Measurements from ENCODE around the gene PDZRN3. TPM values are rescaled to one million over a fixed set of nuclear protein-coding genes. Genes with fewer than 3 reads are reported as not detected.

Gene PDZRN3
- total and polyA plus RNA-seq, 2 experiments from 2014 or later, result 7.5 to 14.0 TPM

GRCh38 chr3:73504852-73505251 is 119.9 kb downstream of the PDZRN3 start (continued):
- TF ChIP-seq CREB1 (CRISPR knock-in tag; IDR thresholded peaks at IDR 0.05; ENCODE audit: low read depth) (no peak), EZH2 (IDR thresholded peaks at IDR 0.05; ENCODE audit: low read depth, unreplicated experiment) (no peak), CTCF (conservative IDR thresholded peaks at IDR 0.05; ENCODE audit: low read depth in 2 of 2) (no peak), POLR2AphosphoS5 (IDR thresholded peaks at IDR 0.05; ENCODE audit: low read depth) (no peak), STAT1 (IDR thresholded peaks at IDR 0.05; ENCODE audit: unreplicated experiment) (no peak)
- TF ChIP-seq, protein P1, sequence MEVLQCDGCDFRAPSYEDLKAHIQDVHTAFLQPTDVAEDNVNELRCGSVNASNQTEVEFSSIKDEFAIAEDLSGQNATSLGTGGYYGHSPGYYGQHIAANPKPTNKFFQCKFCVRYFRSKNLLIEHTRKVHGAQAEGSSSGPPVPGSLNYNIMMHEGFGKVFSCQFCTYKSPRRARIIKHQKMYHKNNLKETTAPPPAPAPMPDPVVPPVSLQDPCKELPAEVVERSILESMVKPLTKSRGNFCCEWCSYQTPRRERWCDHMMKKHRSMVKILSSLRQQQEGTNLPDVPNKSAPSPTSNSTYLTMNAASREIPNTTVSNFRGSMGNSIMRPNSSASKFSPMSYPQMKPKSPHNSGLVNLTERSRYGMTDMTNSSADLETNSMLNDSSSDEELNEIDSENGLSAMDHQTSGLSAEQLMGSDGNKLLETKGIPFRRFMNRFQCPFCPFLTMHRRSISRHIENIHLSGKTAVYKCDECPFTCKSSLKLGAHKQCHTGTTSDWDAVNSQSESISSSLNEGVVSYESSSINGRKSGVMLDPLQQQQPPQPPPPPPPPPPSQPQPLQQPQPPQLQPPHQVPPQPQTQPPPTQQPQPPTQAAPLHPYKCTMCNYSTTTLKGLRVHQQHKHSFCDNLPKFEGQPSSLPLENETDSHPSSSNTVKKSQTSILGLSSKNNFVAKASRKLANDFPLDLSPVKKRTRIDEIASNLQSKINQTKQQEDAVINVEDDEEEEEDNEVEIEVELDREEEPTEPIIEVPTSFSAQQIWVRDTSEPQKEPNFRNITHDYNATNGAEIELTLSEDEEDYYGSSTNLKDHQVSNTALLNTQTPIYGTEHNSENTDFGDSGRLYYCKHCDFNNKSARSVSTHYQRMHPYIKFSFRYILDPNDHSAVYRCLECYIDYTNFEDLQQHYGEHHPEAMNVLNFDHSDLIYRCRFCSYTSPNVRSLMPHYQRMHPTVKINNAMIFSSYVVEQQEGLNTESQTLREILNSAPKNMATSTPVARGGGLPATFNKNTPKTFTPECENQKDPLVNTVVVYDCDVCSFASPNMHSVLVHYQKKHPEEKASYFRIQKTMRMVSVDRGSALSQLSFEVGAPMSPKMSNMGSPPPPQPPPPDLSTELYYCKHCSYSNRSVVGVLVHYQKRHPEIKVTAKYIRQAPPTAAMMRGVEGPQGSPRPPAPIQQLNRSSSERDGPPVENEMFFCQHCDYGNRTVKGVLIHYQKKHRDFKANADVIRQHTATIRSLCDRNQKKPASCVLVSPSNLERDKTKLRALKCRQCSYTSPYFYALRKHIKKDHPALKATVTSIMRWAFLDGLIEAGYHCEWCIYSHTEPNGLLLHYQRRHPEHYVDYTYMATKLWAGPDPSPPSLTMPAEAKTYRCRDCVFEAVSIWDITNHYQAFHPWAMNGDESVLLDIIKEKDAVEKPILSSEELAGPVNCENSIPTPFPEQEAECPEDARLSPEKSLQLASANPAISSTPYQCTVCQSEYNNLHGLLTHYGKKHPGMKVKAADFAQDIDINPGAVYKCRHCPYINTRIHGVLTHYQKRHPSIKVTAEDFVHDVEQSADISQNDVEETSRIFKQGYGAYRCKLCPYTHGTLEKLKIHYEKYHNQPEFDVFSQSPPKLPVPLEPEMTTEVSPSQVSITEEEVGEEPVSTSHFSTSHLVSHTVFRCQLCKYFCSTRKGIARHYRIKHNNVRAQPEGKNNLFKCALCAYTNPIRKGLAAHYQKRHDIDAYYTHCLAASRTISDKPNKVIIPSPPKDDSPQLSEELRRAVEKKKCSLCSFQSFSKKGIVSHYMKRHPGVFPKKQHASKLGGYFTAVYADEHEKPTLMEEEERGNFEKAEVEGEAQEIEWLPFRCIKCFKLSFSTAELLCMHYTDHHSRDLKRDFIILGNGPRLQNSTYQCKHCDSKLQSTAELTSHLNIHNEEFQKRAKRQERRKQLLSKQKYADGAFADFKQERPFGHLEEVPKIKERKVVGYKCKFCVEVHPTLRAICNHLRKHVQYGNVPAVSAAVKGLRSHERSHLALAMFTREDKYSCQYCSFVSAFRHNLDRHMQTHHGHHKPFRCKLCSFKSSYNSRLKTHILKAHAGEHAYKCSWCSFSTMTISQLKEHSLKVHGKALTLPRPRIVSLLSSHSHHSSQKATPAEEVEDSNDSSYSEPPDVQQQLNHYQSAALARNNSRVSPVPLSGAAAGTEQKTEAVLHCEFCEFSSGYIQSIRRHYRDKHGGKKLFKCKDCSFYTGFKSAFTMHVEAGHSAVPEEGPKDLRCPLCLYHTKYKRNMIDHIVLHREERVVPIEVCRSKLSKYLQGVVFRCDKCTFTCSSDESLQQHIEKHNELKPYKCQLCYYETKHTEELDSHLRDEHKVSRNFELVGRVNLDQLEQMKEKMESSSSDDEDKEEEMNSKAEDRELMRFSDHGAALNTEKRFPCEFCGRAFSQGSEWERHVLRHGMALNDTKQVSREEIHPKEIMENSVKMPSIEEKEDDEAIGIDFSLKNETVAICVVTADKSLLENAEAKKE (CRISPR knock-in tag; IDR thresholded peaks at IDR 0.05), result no peak

GRCh38 chr3:73504239-73504638 is 120.5 kb downstream of the PDZRN3 start:
- H3K27ac ChIP-seq (ENCODE audit: low read depth), result no peak overlapping the region
- peaks cover 16% of the 10 kb centered on the region for H3K4me1 Mint-ChIP-seq
- no peaks in the 10 kb centered on the region for H3K79me2 ChIP-seq (replicated peaks; ENCODE audit: insufficient read depth)
- H3K36me3 Mint-ChIP-seq (ENCODE audit: low read depth), result no peaks in the 10 kb centered on the region
- no peaks in the 10 kb centered on the region for H3F3A ChIP-seq (replicated peaks; ENCODE audit: low read depth)
- no peaks in the 10 kb centered on the region for H3K27me3 ChIP-seq (ENCODE audit: insufficient read depth)
- no peak overlapping the region for H2AFZ ChIP-seq
- no peak overlapping the region for H3K4me3 ChIP-seq
- H3K4me1 ChIP-seq (ENCODE audit: insufficient read depth), result peaks cover 8% of the 10 kb centered on the region
- H3K4me3 Mint-ChIP-seq, result no peak overlapping the region
- H3K9me3 Mint-ChIP-seq, result no peaks in the 10 kb centered on the region
- no peaks in the 10 kb centered on the region for H3K36me3 ChIP-seq (ENCODE audit: insufficient read depth)
- DNase-seq (ENCODE audit: low spot score), result no peak
- H3K27me3 Mint-ChIP-seq (ENCODE audit: insufficient read depth, low read depth, poor library complexity), result no peaks in the 10 kb centered on the region
- no peak overlapping the region for H3K27ac Mint-ChIP-seq
- ATAC-seq, result no peak
- H3K9me2 ChIP-seq (ENCODE audit: insufficient read depth), result no peaks in the 10 kb centered on the region
- H3K4me2 ChIP-seq, result no peak overlapping the region
- no peaks in the 10 kb centered on the region for H4K20me1 ChIP-seq (replicated peaks; ENCODE audit: insufficient read depth)
- no peak for TF ChIP-seq JUNB (IDR thresholded peaks at IDR 0.05; ENCODE audit: unreplicated experiment)
- no peak for TF ChIP-seq ETS1 (IDR thresholded peaks at IDR 0.05)
- no peak for TF ChIP-seq CTCF (conservative IDR thresholded peaks at IDR 0.05; ENCODE audit: low read depth in 2 of 2)
- TF ChIP-seq ZNF331 (CRISPR knock-in tag; IDR thresholded peaks at IDR 0.05; ENCODE audit: low read depth), result no peak
- no peak for TF ChIP-seq STAT1 (IDR thresholded peaks at IDR 0.05; ENCODE audit: unreplicated experiment)
- TF ChIP-seq EZH2phosphoT487 (IDR thresholded peaks at IDR 0.05; ENCODE audit: unreplicated experiment), result no peak
- TF ChIP-seq EZH2 (IDR thresholded peaks at IDR 0.05; ENCODE audit: low read depth, unreplicated experiment), result no peak
- TF ChIP-seq ZNF114 (CRISPR knock-in tag; IDR thresholded peaks at IDR 0.05), result no peak
- TF ChIP-seq NANOG (IDR thresholded peaks at IDR 0.05; ENCODE audit: borderline replicate concordance), result no peak
- TF ChIP-seq CREB1 (CRISPR knock-in tag; IDR thresholded peaks at IDR 0.05; ENCODE audit: low read depth), result no peak
- TF ChIP-seq POLR2AphosphoS5 (IDR thresholded peaks at IDR 0.05; ENCODE audit: low read depth), result no peak
